Activated T-cell treated with anti-CD3 and anti-CD28 coated beads, Interleukin-2, amount 50 U/mL, for 4 hours (primary cell): ENCODE results near the gene MYH8. TPM values are rescaled to one million over a fixed set of nuclear protein-coding genes. Genes with fewer than 3 reads are reported as not detected.

Source experiments
- ATAC-seq, 2 donors: fragments of 200-7000 bp; cut with Tn5 transposase; one replicate each; pipeline ENCODE4 v1.10.0; 2021
- DNase-seq: peaks from one replicate; pipeline ENCODE4 v3.0.0-alpha.2; 2020
- H3K27me3 Mint-ChIP-seq: one replicate; pipeline ENCODE4 v1.8.0; 2021; ENCODE audit warnings: low read depth, mixed read lengths
- H3K36me3 Mint-ChIP-seq: one replicate; pipeline ENCODE4 v1.8.0; 2022; ENCODE audit warnings: mixed read lengths; ENCODE audit not compliant: insufficient read depth
- H3K4me1 Mint-ChIP-seq: one replicate; pipeline ENCODE4 v1.8.0; 2021; ENCODE audit warnings: low read depth, mixed read lengths
- H3K4me3 Mint-ChIP-seq: one replicate; pipeline ENCODE4 v1.8.0; 2021; ENCODE audit warnings: mild to moderate bottlenecking, moderate library complexity, mixed read lengths
- H3K9me3 Mint-ChIP-seq: one replicate; pipeline ENCODE4 v1.8.0; 2021; ENCODE audit warnings: mixed read lengths
- total RNA-seq, 3 donors: library from RNA; stranded (reverse); gene quantifications; one replicate each; pipeline ENCODE4 v1.2.1, GENCODE V29; 2021

The MYH8 gene
- total RNA-seq, 3 donors from 2014 or later: not detected

DNA sequence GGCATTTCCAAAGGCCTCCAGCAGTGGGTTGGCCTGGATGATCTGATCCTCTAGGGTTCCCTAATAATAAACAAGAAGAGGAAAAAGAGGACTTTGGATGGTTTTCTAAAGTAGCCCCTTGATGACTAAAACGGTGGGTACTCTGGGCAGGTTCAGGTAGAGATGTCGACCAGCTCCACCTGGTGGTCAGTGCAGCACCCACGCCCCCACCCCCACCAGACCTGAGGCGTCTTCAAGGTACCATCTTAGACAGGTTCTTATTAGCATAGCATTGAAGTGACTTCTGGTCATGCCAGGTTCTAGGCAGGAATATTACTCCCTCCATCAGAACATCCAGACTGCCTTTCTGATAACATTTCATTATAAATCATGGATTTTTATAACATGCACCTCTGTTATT lies 64.0 kb downstream of the MYH8 start:
- H3K9me3 Mint-ChIP-seq: no peaks in the 10 kb centered on the region
- H3K36me3 Mint-ChIP-seq: no peaks in the 10 kb centered on the region
- no peaks in the 10 kb centered on the region for H3K4me1 Mint-ChIP-seq
- H3K4me3 Mint-ChIP-seq: no peak overlapping the region
- ATAC-seq: no peak
- peak; percentile 5 for DNase-seq
- H3K27me3 Mint-ChIP-seq: no peaks in the 10 kb centered on the region

DNA sequence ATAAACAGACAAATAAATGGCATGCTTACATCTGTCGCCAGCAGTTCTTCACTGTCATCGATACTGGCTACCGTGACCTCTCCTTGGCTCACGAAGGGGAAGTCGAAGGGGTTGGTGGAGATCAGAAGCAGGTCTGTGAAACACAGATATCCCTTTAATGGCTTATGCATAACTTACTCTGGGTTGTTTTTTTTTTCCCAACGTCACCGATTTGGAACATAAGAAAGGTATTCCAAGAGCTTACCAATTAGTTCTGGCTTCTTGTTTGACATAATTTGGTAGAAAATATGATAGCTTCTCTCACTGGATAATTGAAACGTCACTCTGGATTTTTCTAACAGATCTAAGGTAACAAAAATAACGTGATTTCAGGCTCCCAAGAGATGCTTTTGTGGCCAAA lies 67.1 kb downstream of the MYH8 start:
- no peaks in the 10 kb centered on the region for H3K9me3 Mint-ChIP-seq
- H3K27me3 Mint-ChIP-seq: peaks cover 3% of the 10 kb centered on the region
- DNase-seq: no peak
- H3K36me3 Mint-ChIP-seq: no peaks in the 10 kb centered on the region
- no peak for ATAC-seq
- H3K4me1 Mint-ChIP-seq: no peaks in the 10 kb centered on the region
- H3K4me3 Mint-ChIP-seq: no peak overlapping the region

DNA sequence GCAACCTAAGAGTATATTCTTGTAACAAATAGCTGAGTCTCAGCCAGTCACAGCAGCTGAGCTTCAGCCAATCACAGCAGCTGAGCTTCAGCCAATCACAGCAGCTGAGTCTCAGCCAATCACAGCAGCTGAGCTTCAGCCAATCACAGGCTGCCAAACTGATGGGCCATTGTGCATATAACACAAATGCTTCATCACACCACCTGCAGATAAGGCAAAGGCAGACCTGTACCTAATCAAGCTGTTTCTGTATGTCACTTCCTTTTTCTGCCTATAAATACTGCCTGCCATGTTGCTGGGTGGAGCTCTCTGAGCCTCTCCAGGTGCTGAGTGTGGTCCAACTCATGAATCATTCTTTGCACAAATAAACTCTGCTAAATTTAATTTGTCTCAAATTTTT lies 68.9 kb downstream of the MYH8 start:
- no peaks in the 10 kb centered on the region for H3K4me1 Mint-ChIP-seq
- H3K27me3 Mint-ChIP-seq: peaks cover 3% of the 10 kb centered on the region
- H3K9me3 Mint-ChIP-seq: no peaks in the 10 kb centered on the region
- DNase-seq (no peak), ATAC-seq (no peak)
- H3K36me3 Mint-ChIP-seq: no peaks in the 10 kb centered on the region
- H3K4me3 Mint-ChIP-seq: no peak overlapping the region

DNA sequence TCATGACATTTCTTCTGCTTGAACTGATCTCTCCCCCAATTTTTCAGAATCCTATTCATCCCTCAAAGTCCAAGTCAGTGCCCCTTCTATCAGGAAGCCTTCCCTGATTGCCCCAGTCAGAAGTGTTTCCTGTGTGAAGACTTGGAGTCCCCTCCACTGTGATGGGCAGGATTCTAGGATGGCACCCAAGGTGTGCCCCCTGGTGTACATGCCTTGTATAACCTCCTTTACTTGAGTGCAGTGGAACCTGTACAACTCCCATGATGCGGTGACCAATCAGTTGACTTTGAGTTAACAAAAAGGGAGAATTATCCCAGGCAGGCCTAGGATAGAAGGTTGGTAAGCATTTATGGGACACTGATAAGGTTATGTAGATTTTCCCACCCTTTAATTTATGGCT lies 72.3 kb downstream of the MYH8 start:
- Mint-ChIP-seq H3K4me1 (no peaks in the 10 kb centered on the region), H3K4me3 (no peak overlapping the region), H3K27me3 (peaks cover 3% of the 10 kb centered on the region), H3K36me3 (no peaks in the 10 kb centered on the region), H3K9me3 (no peaks in the 10 kb centered on the region)
- DNase-seq: no peak
- ATAC-seq: no peak

DNA sequence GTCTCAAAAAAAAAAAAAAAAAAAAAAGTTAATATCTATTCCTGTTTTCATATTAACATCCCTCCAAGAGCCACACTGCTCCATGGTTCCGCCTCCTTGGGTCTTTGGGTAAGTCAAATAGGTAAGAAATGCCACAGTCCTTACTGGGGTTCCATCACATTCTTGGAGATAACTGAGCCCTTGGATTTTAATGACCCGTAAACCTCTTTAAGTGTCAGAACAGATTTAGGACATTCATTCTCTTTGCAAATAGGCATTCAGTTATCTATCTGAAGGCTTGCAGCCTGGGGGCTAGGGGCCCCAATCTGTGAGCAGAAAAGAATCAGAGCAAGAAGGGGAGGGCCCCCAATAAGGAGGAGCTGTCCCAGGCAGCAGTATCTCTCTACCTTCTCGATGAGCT lies 76.9 kb downstream of the MYH8 start:
- no peak overlapping the region for H3K4me3 Mint-ChIP-seq
- no peaks in the 10 kb centered on the region for H3K36me3 Mint-ChIP-seq
- H3K4me1 Mint-ChIP-seq: no peaks in the 10 kb centered on the region
- ATAC-seq: no peak
- H3K27me3 Mint-ChIP-seq: no peaks in the 10 kb centered on the region
- no peaks in the 10 kb centered on the region for H3K9me3 Mint-ChIP-seq
- no peak for DNase-seq

Other genes with a start within 250 kb of the MYH8 start
- 1 to 10 TPM in 1 of 3 donors, under 1 TPM in 2; 0.30 to 1.6 (median 0.82) TPM for gene GAS7, start 223.3 kb downstream of the MYH8 start, total RNA-seq
- not detected for gene MYH13, start 48.9 kb downstream of the MYH8 start, total RNA-seq
- gene MYH4, start 47.6 kb upstream of the MYH8 start, total RNA-seq: not detected
- gene MYH1, start 96.6 kb upstream of the MYH8 start, total RNA-seq: not detected
- not detected for gene MYH2, start 127.7 kb upstream of the MYH8 start, total RNA-seq
- 1 to 10 TPM; 3.2 to 5.1 (median 4.1) TPM for gene MYH3, start 235.4 kb upstream of the MYH8 start, total RNA-seq